Activated CD4-positive, alpha-beta T cell treated with anti-CD3 and anti-CD28 coated beads, Interleukin-2, amount 50 U/mL, for 4 hours (primary cell): Measurements from ENCODE around the gene TOB1.
"Not testable (repeated sequence)": the region's sequence is repeated elsewhere in the genome, so short reads cannot be mapped to it uniquely, and the experiment has no call there.

Experiments
- DNase-seq, 2 experiments: peaks; one replicate each; pipeline ENCODE4 v3.0.0-alpha.2; 2020

The TOB1 gene

DNA sequence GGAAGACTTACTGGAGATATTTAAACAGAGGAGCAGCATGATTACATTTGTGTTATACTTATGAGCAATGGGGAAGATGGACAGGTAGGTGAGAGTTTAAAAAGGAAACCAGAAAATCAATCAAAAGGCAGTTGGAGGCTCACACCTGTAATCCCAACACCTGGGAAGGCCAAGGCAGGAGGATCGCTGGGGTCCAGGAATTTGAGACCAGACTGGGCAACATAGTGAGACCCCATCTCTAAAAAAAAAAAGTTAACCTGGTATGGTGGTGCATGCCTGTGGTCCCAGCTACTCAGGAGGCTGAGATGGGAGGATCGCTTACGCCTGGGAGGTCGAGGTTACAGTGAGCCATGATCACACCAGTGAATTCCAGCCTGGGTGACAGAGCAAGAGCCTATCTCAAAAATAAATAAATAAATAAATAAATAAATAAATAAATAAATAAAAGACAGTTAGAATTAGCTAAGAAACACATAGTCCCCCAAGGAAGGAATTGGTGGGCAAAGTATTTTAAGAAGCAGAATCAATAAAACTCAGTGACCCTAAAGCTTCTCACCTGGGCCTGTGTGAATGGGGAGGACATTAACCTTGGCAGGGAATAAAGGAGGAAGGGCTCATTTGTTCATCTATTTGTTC, 32.3 kb upstream of the TOB1 start:
- DNase-seq: no peak

DNA sequence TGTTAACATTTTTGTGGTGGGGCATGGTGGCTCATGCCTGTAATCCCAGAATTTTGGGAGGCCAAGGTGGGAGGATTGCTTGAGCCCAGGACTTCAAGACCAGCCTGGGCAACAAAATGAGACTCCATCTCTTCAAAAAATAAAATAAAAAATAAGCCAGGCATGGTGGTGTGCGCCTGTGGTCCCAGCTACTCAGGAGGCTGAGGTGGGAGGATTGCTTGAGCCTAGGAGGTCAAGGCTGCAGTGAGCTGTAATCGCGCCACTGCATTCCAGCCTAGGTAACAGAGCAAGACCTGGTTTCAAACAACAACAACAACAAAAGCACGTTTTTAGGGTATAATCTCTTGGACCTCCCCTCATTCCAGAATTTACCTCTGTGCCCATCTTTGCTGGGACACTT, 28.4 kb upstream of the TOB1 start:
- not testable (repeated sequence) for DNase-seq

DNA sequence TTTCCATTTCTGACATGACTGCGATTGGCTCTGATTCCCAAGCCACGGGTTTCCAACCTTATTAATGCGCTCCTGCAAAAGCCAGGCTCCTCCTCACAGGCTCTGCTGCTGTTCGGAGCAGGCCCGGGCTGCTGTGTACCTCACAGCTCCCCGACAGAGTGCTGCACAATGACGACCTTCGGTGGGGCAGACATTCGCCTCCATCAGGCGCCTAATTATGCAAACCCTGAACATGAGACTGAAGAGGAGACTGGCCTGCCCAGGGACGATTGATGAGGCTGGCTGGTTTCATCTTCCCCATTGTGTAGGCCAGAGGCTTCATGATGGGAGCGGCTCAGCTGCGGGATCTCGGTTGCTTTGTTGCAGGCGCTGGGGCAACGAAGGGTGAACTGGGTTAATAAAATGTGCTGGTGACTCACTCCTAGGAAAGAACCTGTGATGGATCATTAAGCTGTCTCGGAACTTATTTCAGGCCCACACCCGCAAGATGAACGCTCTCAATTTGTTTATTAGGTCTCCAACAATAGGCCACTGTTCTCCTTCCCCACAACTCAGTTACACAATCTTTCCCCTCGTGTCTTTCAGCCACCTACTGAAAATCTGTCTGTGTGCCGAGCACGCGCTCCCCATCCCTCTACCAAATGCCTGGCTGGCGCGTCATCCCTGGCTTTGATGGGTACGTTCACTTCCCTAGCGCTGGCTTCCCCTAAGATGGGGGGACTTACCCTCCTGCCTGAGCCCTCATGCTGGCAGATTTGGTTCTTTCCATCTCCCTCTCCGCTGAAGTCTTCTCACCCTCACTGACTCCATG, 27.2 kb upstream of the TOB1 start:
- DNase-seq: no peak

DNA sequence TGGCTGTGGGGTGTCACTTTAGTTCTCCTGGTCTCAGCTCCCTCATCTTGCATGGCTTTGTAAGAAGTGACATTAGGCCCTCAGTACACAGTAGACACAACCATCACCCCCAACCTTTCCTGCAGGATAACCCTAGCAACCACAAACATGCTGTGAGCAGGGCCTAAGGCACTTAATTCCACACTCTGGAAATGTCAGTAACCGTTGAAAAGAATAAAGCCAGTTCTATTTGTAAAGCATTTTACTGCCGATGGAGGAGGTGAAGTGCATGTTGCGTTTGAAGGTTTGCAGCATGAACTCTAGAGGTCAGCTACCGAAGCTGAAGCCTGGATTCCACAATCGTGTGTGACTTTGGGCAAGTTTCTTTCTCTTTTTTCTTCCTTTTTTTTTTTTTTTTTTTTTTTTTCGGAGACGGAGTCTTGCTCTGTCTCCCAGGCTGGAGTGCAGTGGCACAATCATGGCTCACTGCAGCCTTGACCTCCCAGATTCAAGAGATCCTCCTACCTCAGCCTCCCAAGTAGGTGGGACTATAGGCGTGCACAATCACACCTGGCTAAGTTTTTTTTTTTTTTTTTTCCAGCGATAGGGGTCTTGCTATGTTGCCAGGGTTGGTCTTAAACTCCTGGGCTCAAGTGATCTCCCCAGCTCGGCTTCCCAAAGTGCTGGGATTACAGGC, 26.1 kb upstream of the TOB1 start:
- DNase-seq: no peak

DNA sequence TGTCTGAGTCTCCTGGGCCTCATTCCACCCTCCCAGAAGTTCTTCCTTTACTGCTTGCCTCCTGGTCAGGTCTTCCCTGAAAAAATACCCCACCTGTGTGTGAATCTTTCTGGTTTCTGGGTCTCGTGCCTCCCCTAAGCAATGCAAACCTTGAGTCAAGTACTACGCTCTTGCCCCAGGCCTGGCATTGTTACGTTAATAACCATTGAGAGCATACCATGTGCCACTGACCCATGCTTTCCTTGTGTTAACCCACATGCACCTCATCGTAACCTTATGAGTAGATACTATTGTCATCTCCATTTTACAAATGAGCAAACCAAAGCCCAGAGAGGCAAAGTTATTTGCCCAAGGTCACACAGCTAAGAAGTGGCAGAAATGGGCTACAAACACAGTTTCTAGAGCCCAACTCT, 25.4 kb upstream of the TOB1 start:
- DNase-seq: no peak

DNA sequence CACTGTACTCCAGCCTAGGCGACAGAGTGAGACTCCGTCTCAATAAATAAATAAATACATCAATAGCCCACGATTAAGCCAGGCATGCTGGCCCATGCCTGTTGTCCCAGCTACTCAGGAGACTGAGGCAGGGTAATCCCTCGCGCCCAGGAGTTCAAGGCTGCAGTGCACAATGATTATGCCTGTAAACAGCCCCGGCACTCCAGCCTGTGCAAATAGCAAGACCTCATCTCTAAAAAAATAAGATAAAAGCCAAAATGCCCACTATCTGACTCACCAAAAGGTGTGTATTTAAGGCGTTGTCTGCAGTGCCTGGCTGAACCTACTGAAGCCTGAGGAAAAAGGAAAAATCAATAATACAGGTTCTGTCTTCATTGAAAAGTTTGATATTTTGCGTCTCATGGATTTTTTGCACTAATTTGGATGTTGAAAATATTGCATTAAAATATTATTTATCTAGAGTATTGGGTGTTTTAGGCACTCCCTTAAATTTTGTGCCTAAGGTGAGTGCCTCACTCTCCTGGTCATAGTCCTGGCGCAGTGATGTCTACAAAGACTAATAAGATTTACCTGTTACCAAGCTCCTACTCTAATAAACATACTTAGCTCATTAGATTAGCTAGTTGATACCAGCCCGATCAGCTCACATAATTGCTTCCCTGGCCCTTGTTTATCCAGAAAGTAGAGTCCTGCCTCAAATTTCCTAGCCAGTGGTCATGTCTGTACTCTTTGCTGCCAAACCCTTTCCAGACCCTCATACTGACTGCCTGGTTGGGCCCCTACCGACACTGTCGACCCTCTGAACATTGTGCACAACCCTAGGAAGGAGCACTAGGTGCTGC, 24.7 kb upstream of the TOB1 start:
- DNase-seq: no peak

DNA sequence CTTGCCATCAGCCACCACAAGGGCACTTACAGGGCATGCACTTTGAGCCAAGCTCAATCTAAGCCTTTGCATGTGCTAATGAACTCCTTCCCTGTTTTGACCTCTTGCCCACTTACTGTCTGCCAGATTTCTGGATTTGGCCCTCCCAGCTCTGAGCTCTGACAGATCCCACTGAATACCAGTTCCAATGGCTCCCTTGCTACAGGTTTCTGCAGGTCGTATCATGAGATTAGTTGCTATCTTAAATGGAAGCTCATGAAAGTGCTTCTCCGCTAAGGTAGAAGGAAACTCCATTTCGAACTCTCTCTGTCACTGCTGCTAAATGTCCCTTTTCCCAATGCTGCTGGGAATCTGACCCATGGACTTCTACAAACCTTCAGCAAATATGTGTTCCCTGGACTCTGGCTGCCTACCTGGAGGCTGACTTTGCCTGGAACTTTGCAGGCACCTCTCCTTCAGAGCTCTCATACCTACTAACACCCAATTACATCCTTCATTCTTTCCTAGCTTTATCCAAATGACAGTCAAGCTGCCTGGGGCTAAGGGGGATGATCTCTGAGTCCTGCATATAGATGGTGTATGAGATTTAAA, 23.5 kb upstream of the TOB1 start:
- no peak for DNase-seq

DNA sequence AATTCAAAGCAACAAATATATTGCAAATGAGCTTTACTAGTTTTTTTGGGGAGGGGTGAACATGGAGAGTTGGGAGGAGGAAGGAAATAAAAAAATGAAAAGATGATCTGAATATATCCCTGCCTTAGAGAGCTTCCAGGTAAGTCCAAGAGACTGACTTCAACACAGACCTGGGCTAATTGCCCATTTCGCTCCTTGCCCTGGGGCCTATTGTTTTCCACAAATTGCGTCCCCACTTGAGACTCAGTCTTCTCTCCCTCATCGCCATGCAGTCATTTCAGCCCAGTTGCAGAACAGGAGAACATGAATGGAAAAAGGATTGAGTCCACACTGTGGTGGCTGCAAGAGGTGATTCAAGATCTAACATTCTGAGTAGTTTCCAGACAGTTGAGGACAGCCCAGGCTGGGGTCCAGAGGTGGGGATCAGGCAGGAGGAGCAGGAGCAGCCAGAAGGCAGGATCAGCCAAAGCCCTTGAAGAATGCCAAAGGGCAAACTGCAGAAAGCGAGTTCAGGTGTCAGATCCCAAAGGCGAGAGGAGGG, 21.6 kb upstream of the TOB1 start:
- no peak for DNase-seq

DNA sequence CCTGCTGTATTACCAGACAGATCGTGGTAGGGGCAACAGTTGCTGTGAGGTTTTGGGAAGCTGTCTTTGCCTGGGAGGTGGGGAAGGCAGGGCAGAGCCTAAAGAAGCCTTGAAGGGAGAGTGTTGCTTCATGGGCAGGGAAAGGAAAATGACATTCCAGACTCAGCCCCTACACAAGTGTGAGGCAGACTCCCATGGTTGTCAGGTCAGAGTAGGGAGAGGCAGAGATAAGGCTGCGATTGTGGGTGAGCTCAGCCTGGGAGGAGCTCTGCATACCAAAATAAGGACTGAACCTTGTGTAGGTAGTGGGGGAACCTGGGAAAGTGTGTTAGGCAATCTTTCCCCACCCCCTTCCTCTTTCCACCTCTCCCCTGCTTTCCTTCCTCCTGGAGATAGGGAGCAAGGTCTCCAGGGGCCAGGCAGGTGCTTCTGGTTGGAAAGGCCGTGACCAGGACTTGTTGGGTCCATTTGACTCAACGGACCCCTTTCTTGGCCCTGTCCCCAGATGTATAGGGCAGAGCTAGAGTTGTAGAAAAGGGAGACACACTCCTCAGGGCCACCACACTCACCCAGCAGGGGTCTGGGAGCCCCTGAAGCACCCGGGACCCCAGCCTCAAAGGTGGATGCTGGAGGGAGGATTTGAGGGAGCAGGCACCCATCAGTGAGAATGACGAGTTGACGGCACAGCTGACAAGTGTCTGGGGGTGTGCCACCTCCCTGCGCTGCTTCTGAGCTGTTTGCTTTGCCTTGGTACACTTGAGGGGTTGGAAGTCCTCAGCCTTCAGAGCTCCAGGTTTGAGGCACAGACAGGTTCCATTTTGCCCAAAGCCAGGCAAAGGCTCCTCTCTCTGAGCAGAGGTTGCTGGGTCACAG, 18.5 kb upstream of the TOB1 start:
- DNase-seq: no peak

DNA sequence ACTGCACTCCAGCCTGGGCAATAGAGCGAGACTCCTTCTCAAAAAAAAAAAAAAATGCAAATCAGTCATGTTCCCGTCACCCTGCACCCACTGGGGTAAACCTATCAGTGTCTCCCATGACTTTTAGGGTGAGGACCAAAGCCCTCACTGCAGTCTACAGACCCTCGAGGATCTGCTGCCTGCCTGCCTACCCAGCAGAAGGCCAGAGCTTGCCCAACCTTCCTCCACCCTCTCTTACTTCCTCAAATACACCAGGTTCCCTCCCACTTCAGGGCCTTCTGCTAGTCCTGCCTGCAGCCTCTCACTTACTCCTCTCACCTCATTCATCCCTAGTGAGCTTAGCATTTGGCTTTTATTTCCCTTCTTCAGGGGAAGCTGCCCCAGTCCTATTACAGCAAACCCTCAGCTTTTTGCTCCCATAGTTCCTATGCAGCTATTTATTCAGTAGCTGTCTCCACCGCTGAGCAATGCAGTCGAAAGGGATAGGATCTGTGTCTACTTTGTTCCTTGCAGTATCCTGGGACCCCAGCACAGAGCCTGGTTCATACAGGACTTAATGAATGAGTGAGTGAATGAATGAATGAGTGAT, 17.8 kb upstream of the TOB1 start:
- no peak for DNase-seq

DNA sequence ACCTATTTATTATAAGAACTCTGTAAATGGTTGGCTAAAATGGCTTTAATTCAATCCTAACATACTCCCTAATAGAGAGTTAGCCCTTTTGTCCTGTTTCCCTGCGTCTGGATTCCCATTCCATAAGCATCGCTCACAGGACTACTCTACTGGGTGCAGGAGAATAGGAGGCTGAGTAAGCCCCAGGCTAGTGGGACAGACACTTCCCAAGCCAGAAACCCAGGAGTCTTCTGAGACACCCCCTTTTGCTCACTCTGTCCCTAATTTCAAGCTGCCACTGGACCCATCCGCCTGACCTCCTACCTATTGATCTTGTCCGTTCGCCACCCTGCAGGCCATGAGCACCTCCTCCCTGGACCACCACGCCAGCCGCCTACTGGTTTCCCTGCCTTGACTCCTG, 16.7 kb upstream of the TOB1 start:
- no peak for DNase-seq

DNA sequence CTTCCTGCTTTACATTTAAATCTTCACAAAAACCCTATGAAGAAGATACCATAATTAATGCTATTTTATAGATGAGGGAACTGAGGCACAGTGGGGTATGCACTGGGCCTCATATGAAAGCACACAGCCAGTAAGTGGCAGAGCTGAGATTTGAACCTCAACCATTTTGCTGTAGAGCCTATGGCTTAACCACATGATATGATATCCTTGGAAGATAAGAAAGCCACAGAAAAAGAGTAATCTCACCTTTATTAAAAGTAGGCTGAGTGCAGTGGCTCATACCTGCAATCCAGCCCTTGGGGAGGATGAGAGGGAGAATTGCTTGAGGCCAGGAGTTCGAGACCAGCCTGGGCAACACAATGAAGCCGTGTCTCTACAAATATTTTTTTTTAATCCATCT, 15.0 kb upstream of the TOB1 start:
- DNase-seq: no peak

DNA sequence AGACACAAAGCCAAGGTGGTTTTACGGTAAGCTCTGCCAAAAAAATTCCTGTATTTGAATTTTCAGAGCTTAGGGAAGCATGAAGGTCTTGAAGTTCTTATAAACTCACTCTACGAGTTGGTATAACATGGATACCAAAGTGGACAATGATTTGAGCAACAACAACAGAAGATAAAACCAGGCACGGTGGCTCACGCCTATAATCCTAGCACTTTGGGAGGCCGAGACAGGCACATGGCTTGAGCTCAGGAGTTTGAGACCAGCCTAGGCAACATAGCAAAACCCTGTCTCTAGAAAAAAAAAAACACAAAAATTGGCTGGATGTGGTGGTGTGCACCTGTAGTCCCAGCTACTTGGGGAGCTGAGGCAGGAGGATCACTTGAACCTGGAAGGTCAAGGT, 12.9 kb upstream of the TOB1 start:
- DNase-seq: no peak

DNA sequence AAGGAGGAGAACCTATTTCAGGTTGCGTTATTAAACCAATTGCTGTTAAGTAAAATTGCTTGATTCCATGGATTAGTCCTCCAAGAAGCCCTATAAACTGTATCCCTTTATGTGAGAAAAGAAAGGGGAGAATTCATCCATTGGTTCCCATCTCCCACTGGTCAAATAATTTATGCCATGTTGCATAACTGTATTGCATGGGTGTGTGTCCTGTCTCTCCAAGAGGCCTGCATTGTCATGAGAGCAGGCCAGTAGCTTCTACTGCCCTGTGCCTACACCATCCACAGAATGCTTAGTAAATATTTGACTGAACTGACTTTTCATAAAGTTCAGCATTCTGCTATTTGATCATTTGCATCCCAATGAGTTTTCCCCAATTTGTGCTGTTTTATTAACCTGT, 11.7 kb upstream of the TOB1 start:
- DNase-seq: no peak

DNA sequence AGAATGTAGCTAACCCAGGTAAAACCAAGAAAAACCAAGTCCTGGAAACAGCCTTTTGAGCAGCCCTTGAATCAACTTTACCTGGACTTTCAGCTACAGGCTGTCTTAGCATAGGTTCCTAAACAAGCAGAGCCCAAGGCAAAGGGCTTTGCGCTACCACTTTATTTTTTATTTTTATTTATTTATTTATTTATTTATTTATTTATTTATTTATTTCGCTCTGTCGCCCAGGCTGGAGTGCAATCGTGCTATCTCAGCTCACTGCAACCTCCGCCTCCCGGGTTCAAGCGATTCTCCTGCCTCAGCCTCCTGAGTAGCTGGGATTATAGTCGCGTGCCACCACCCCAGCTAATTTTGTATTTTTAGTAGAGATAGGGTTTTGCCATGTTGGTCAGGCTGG, 10.9 kb upstream of the TOB1 start:
- DNase-seq: not testable (repeated sequence)

DNA sequence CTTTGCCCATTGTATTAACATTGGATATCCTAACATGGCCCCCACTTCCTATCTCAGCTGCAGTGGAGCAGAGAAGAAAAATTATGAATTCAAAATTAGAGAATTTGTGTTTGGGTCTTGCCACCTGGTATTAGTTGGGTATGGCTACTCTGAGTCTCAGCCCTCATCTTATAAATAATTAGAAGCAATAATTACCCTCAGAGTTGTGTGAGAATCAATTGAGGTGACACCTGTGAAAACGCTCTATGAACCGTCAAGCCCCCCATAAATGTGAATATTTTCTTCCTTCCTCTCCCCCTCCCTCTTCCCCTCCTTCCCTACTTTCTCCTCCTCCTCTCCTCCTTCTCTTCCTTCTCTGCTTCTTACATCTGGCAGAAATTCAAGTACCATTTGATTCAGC, 8.9 kb upstream of the TOB1 start:
- DNase-seq: no peak

DNA sequence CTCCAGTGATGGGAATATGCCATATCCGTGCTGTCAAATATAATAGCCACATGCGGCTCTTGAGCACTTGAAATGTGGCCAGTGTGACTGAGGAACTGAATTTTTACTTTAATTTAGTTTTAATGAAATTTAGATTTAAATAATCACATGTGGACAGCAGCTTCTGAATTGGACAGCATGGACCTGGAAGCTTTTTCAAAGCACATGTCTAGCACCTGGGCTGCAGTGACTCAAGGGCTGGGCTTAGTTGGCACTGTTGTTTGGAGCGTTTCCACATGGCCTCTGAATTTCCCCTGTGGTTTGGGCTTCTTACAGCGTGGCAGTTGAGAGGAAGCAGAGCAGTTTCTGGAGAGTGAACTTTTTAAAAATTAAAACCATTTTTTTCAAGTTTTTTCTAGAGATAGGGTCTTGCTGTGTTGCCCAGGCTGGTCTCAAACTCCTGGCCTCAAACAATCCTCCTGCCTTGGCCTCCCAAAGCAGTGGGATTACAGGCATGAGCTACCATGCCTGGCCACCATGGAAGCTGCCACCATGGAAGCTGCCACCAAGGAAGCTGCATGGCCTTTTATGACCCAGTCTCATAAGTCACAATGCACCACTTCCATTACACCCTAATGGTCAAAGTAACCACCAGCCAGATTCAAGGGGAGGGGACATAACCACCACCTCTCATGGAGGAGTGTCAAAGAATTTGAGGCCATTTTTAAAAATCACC, 6.7 kb upstream of the TOB1 start:
- DNase-seq: peak; percentile 51 to 55

DNA sequence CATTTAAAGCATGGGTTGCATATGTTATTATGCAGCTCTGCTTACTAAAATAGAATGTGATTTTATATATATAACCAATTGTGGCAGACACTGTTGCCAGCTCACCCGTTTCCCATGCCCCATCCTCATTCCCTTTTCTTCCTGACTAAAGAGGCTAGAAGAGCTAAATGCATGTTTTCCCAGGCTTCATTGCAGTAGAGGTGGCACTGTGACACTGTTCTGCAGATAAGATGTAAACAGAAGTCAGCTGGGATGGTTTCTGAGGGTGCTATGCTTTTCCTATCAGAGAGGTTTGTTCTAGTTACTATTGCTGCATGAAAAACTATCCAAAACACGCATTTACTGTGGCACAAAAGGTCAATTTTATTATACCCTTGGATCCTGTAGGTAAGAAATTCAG, 5.7 kb upstream of the TOB1 start:
- DNase-seq: no peak

DNA sequence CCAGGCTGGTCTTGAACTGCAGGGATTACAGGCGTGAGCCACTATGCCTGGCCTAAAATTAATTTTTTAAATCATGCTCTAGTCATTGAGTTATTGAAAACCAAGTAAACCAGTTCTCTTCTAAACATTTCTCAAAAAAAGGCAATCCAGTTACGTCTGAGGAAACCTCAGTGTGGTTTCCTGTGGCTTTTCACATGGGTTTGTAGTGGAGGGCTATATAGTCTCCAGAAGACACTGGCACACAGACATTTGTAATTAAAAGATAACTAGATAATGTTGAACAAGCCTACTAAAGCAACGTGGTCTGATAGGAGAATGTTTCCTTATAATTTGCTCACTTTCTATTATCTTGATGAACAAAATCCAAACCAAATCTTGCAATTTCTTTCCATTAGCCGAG, 5.2 kb upstream of the TOB1 start:
- DNase-seq: no peak

DNA sequence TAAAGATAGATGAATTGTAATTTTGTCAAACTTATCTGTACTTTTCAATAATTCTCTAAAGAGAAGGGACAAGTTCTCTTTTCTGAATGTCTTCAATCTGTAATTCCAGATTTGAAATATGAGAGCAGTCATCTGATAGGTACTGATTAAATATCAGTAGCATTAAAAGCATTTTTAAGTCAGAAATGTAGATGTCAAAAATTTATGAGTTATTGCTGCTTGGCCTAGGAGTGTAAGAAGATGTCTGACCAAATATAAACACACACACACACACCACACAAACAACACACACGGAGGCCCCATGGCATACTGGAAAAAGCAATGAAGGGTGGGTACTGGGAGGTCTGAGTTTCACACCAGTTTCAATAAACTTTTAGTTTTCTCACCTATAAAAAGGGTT, 2.4 kb upstream of the TOB1 start:
- DNase-seq: no peak

DNA sequence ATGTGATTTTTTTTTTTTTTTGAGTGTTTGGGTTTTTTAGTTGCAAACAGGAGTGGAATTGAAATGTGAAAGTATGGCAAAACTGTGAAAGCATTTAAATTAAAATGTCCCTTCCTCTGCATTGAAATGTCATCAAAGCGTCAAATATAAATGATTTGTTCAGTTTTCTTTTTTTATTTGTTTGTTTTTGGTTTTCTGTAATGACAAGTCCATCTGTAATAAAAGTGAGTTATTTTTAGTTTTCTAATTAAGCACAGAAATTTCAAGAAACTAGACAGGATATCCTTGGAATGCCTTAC, 1.9 kb upstream of the TOB1 start:
- no peak for DNase-seq
